Activated naive CD4-positive, alpha-beta T cell treated with anti-CD3 and anti-CD28 coated beads for 36 hours (primary cell): ENCODE data around the gene SRCIN1. TPM values are rescaled to one million over a fixed set of nuclear protein-coding genes. Genes with fewer than 3 reads are reported as not detected.

Experiments used
- CTCF ChIA-PET: fragments of 350-600 bp; sonication (Branson Sonifier 250); formaldehyde crosslinking; loops from one replicate; lab custom pipeline; 2021; ENCODE audit warnings: antibody characterized with exemption; lab: Charles Lee
- DNase-seq: peaks from one replicate; pipeline ENCODE4 v3.0.0-alpha.2; 2020
- H3K27ac Mint-ChIP-seq: one replicate; pipeline ENCODE4 v1.8.0; 2021; ENCODE audit warnings: mild to moderate bottlenecking, mixed read lengths
- H3K27me3 Mint-ChIP-seq: one replicate; pipeline ENCODE4 v1.8.0; 2021; ENCODE audit warnings: low read depth, mixed read lengths
- H3K36me3 Mint-ChIP-seq: one replicate; pipeline ENCODE4 v1.8.0; 2021; ENCODE audit warnings: low read depth, mixed read lengths
- H3K4me1 Mint-ChIP-seq: one replicate; pipeline ENCODE4 v1.8.0; 2021; ENCODE audit warnings: low read depth, mixed read lengths
- H3K4me3 Mint-ChIP-seq: one replicate; pipeline ENCODE4 v1.8.0; 2021; ENCODE audit warnings: mild to moderate bottlenecking, moderate library complexity, mixed read lengths
- H3K9me3 Mint-ChIP-seq: one replicate; pipeline ENCODE4 v1.8.0; 2021; ENCODE audit warnings: mixed read lengths
- intact Hi-C: fragments of 100-400 bp; cut with micrococcal nuclease; formaldehyde crosslinking; loops from one replicate; pipeline ENCODE4 v1.15.1; 2023
- total RNA-seq, 2 experiments: library from RNA; stranded (reverse); gene quantifications; one replicate each; pipeline ENCODE4 v1.2.3, GENCODE V29; 2021

Gene SRCIN1
- total RNA-seq, 2 experiments from 2014 or later: 0.67 to 0.94 TPM

GRCh38 chr17:38543403-38544174, 62.2 kb downstream of the SRCIN1 start:
- Mint-ChIP-seq H3K9me3 (no peaks in the 10 kb centered on the region), H3K4me3 (no peak overlapping the region), H3K27ac (no peak overlapping the region), H3K36me3 (no peaks in the 10 kb centered on the region), H3K27me3 (no peaks in the 10 kb centered on the region), H3K4me1 (no peaks in the 10 kb centered on the region)
- no peak for DNase-seq
- intact Hi-C loops: no loop called here
- CTCF ChIA-PET: interaction anchor here (0.6 to 0.9 kb wide), 2 partner anchors 15 to 232 kb away, joined by 3 to 6 read pairs; no protein-coding TSS in a partner anchor

- Mint-ChIP-seq H3K4me1 (no peaks in the 10 kb centered on the region), H3K36me3 (no peaks in the 10 kb centered on the region), H3K27ac (no peak overlapping the region), H3K4me3 (no peak overlapping the region), H3K9me3 (no peaks in the 10 kb centered on the region), H3K27me3 (no peaks in the 10 kb centered on the region)
- intact Hi-C loops: no loop called here
- CTCF ChIA-PET: interaction anchor here (0.9 kb wide), 2 partner anchors 16 to 121 kb away, joined by 3 to 6 read pairs; no protein-coding TSS in a partner anchor
- no peak for DNase-seq
Observed at GRCh38 chr17:38542286-38542685, 63.5 kb downstream of the SRCIN1 start.

DNA sequence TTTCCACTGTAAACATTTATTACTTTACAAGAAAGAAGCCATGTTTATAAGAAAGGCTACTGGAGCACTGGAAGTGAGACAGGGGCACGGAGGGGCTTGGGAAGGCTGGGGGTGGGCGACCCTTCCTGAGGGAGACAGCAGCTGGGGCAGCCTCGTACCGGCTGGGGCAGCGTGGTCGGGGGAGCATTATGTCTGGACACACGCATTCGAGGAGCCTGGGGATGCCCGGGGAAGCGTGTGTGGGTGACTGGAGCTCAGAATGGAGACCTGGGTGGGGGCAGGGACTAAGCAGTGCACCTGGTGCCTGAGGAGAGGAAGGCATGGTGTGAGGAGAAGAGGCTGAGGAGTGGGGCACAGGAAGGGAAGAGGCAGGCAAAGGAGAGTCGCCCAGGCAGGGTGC, 64.5 kb downstream of the SRCIN1 start:
- H3K4me1 Mint-ChIP-seq: no peaks in the 10 kb centered on the region
- H3K27me3 Mint-ChIP-seq: no peaks in the 10 kb centered on the region
- no peaks in the 10 kb centered on the region for H3K36me3 Mint-ChIP-seq
- no peak overlapping the region for H3K4me3 Mint-ChIP-seq
- H3K27ac Mint-ChIP-seq: no peak overlapping the region
- intact Hi-C loops: no loop called here
- H3K9me3 Mint-ChIP-seq: no peaks in the 10 kb centered on the region
- CTCF ChIA-PET: interaction anchor here (0.9 to 1.4 kb wide), 2 partner anchors 17 to 122 kb away, joined by 3 to 4 read pairs; no protein-coding TSS in a partner anchor
- no peak for DNase-seq

DNA sequence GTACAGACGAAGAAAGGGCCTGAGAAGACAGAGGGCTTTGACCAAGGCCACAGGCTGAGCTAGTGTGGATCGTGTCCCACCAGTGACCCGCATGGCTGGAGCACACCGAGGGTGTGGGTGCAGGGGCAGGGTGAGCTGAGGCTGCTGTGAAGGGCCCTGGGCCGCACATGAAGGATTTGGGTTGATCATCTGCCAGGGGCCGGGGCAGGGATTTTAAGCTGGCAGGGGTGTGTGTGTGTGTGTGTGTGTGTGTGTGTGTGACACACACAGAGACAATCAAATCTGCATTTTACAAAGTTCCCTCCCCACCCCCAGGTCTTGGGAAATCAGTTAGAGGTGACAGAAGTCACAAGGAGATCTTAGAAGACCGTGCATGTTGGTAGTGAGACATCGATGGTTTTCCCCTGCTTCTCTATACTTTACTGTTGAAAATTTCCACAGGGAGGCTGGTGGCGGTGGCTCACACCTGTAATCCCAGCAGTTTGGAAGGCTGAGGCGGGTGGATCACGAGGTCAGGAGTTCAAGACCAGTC, 65.2 kb downstream of the SRCIN1 start:
- CTCF ChIA-PET: interaction anchor here (0.6 to 1.4 kb wide), 3 partner anchors 18 to 1492 kb away, joined by 3 to 4 read pairs (median 4); no protein-coding TSS in a partner anchor
- intact Hi-C loops: no loop called here
- no peaks in the 10 kb centered on the region for H3K9me3 Mint-ChIP-seq
- H3K27ac Mint-ChIP-seq: no peak overlapping the region
- no peaks in the 10 kb centered on the region for H3K36me3 Mint-ChIP-seq
- DNase-seq: no peak
- H3K4me1 Mint-ChIP-seq: no peaks in the 10 kb centered on the region
- no peak overlapping the region for H3K4me3 Mint-ChIP-seq
- H3K27me3 Mint-ChIP-seq: peaks cover 5% of the 10 kb centered on the region

DNA sequence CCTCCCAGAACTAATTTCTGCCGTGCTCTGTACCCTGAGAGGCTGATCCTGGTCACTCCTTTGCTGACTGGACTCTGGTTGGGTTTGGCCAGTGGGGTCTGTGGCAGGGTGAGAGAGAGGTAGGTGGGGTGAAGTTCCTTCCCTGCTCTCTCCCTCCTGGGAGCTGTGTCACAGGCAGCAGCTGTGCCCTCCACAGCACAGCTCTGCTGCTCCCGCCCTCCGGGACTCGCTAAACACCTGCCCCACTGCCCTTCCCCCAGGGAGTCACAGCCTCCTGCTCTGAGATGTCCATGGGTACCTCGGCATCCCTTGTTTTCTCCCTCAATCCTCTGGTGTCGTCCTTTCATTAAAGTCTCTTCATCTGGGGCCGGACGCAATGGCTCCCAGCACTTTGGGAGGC, 66.4 kb downstream of the SRCIN1 start:
- H3K27me3 Mint-ChIP-seq: peaks cover 8% of the 10 kb centered on the region
- DNase-seq: no peak
- no peaks in the 10 kb centered on the region for H3K4me1 Mint-ChIP-seq
- H3K27ac Mint-ChIP-seq: no peak overlapping the region
- no peaks in the 10 kb centered on the region for H3K36me3 Mint-ChIP-seq
- H3K9me3 Mint-ChIP-seq: no peaks in the 10 kb centered on the region
- intact Hi-C loops: no loop called here
- H3K4me3 Mint-ChIP-seq: no peak overlapping the region
- CTCF ChIA-PET: no interaction called here

DNA sequence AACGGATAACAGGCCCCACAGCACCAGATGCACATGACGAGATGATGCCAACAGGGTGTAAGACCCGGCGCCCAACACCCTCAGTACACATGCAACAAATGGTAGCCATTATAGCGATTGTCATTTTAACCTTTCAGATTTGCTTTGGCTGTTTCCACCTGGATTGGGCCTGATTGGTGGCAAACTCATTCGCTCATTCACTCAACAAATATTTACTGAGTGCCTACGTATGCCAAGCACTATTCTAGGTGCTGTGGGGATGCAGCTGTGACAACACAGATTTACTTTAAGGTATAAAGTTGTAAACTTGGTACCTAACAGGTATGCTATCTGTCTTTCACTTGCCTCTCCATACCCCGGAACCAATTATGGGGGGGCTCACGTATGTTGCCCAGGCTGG, 66.8 kb downstream of the SRCIN1 start:
- no peaks in the 10 kb centered on the region for H3K36me3 Mint-ChIP-seq
- CTCF ChIA-PET: interaction anchor here (1.0 kb wide), 1 partner anchor 46 kb away, joined by 3 read pairs; no protein-coding TSS in a partner anchor
- H3K4me3 Mint-ChIP-seq: no peak overlapping the region
- H3K27ac Mint-ChIP-seq: no peak overlapping the region
- peaks cover 8% of the 10 kb centered on the region for H3K27me3 Mint-ChIP-seq
- intact Hi-C loops: no loop called here
- H3K4me1 Mint-ChIP-seq: no peaks in the 10 kb centered on the region
- H3K9me3 Mint-ChIP-seq: no peaks in the 10 kb centered on the region
- DNase-seq: no peak

- Mint-ChIP-seq H3K27ac (no peak overlapping the region), H3K9me3 (no peaks in the 10 kb centered on the region), H3K4me1 (no peaks in the 10 kb centered on the region), H3K27me3 (peaks cover 10% of the 10 kb centered on the region), H3K4me3 (no peak overlapping the region), H3K36me3 (no peaks in the 10 kb centered on the region)
- intact Hi-C loops: loop anchor here (1.0 kb wide), 1 partner anchor 44 kb away; no protein-coding TSS in a partner anchor
- CTCF ChIA-PET: interaction anchor here (0.9 to 2.0 kb wide), 8 partner anchors 11 to 205 kb away, joined by 3 to 7 read pairs (median 4); no protein-coding TSS in a partner anchor
- DNase-seq: no peak
Observed at GRCh38 chr17:38536661-38537060, 69.1 kb downstream of the SRCIN1 start.

GRCh38 chr17:38535886-38536285, 69.9 kb downstream of the SRCIN1 start:
- H3K27ac Mint-ChIP-seq: no peak overlapping the region
- no peaks in the 10 kb centered on the region for H3K36me3 Mint-ChIP-seq
- H3K4me1 Mint-ChIP-seq: no peaks in the 10 kb centered on the region
- no peak for DNase-seq
- intact Hi-C loops: no loop called here
- CTCF ChIA-PET: interaction anchor here (0.6 to 2.0 kb wide), 4 partner anchors 12 to 88 kb away, joined by 3 to 7 read pairs (median 5); no protein-coding TSS in a partner anchor
- peaks cover 10% of the 10 kb centered on the region for H3K27me3 Mint-ChIP-seq
- no peaks in the 10 kb centered on the region for H3K9me3 Mint-ChIP-seq
- no peak overlapping the region for H3K4me3 Mint-ChIP-seq

DNA sequence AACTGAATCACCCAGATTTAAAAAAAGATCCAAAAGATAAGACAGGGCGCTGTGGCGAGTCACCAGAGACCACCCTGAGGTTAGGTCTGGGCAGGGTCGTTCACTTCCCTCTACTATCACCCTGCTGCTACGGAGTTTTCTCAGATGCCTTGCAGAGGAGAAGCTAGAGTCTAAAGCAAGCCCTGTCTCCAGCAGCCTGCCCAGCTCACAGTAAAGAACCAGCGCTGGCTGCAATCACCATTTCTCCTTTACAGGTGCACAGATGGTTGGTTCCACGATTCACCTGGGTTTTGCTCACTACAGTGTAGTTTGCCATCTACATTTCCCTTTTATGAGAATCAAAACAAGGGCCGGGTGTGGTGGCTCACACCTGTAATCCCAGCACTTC, 71.3 kb downstream of the SRCIN1 start:
- Mint-ChIP-seq H3K27me3 (peaks cover 16% of the 10 kb centered on the region), H3K27ac (no peak overlapping the region), H3K9me3 (no peaks in the 10 kb centered on the region), H3K36me3 (no peaks in the 10 kb centered on the region), H3K4me1 (no peaks in the 10 kb centered on the region), H3K4me3 (no peak overlapping the region)
- CTCF ChIA-PET: interaction anchor here (0.6 to 0.7 kb wide), 2 partner anchors 280 to 1301 kb away, joined by 3 read pairs; no protein-coding TSS in a partner anchor
- intact Hi-C loops: no loop called here
- DNase-seq: no peak

DNA sequence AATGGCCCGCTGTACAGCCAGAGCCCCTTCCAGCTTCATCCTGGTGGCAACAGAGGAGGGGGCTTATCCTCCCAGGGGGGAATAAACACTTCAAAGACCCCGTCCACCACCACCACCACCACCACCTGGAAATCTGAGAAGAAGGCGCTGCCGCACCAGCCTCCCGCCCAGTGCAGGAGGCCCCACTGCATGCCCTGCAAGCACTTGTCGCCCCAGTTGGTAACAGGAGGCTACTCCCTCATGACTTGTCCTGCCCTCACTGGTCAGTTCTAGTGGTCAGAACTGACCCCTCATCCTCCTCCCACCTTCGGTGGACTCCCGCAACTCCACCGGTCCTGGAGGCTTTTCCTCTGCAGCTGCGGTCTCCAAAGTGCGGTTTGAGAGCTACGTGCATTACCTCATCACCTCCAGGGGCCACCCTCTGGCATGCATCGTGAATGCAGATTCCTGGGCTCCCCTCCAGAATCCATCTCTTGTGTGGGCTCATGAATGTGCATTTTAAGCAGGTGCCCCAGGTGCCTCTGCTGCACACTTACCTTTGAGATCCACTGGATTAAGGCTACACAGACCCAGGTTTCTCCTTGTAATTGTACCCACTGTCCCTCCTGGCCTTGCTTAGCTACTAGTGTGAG, 71.8 kb downstream of the SRCIN1 start:
- intact Hi-C loops: no loop called here
- no peaks in the 10 kb centered on the region for H3K36me3 Mint-ChIP-seq
- CTCF ChIA-PET: no interaction called here
- no peaks in the 10 kb centered on the region for H3K4me1 Mint-ChIP-seq
- no peak for DNase-seq
- no peak overlapping the region for H3K4me3 Mint-ChIP-seq
- no peak overlapping the region for H3K27ac Mint-ChIP-seq
- no peaks in the 10 kb centered on the region for H3K9me3 Mint-ChIP-seq
- H3K27me3 Mint-ChIP-seq: peaks cover 16% of the 10 kb centered on the region

- Mint-ChIP-seq H3K4me1 (peaks cover 4% of the 10 kb centered on the region), H3K4me3 (no peak overlapping the region), H3K27ac (no peak overlapping the region), H3K27me3 (peaks cover 20% of the 10 kb centered on the region), H3K9me3 (no peaks in the 10 kb centered on the region), H3K36me3 (no peaks in the 10 kb centered on the region)
- CTCF ChIA-PET: no interaction called here
- intact Hi-C loops: no loop called here
- no peak for DNase-seq
Observed at GRCh38 chr17:38533241-38533640, 72.5 kb downstream of the SRCIN1 start.

DNA sequence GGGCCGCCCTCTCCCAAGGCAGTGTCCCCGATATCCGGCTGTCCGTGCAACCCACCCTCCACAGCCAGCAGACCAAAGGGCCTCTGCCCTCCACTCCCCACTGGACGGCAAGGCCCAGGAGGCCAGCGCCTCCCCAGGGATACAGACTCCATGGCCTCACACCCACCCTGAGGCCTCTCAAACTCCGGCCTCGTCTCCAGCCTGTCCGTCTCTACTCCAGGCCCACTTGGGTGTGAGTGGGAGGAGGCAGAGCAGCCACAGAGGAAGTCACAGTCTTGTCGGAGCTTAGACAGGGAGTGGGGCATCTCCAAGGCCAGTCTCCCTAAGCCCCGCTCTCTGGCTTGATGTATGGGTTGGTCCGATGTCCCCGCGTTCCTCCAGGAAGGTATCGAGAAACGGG, 73.3 kb downstream of the SRCIN1 start:
- intact Hi-C loops: no loop called here
- DNase-seq: no peak
- H3K27me3 Mint-ChIP-seq: peaks cover 25% of the 10 kb centered on the region
- H3K36me3 Mint-ChIP-seq: no peaks in the 10 kb centered on the region
- CTCF ChIA-PET: no interaction called here
- H3K9me3 Mint-ChIP-seq: no peaks in the 10 kb centered on the region
- H3K4me3 Mint-ChIP-seq: no peak overlapping the region
- H3K4me1 Mint-ChIP-seq: peaks cover 5% of the 10 kb centered on the region
- no peak overlapping the region for H3K27ac Mint-ChIP-seq
